Calu3 (cell line): Measurements from ENCODE around the gene ENOX2. TPM values are rescaled to one million over a fixed set of nuclear protein-coding genes. Genes with fewer than 3 reads are reported as not detected.

Source experiments
- BruUV-seq: library from RNA; stranded (reverse); fragments of 400-500 nt; replicated peaks from 2 replicates; lab custom pipeline; 2021; lab: Mats Ljungman, UMichigan
- CTCF ChIA-PET: fragments of 300-600 bp; sonication (Branson Sonifier 250); formaldehyde crosslinking; loops from one replicate; lab custom pipeline; 2022; ENCODE audit warnings: antibody characterized with exemption; lab: Charles Lee
- DNase-seq: peaks from one replicate; pipeline ENCODE4 v3.0.0; 2022
- H3K27ac Mint-ChIP-seq: one replicate; pipeline ENCODE4 v1.8.0; 2022; ENCODE audit warnings: mixed read lengths; ENCODE audit not compliant: unreplicated experiment
- H3K27me3 Mint-ChIP-seq: one replicate; pipeline ENCODE4 v1.8.0; 2022; ENCODE audit warnings: mixed read lengths; ENCODE audit not compliant: unreplicated experiment
- H3K36me3 Mint-ChIP-seq: one replicate; pipeline ENCODE4 v1.8.0; 2022; ENCODE audit warnings: mild to moderate bottlenecking, moderate library complexity, mixed read lengths; ENCODE audit not compliant: insufficient read depth, unreplicated experiment
- H3K4me1 Mint-ChIP-seq: one replicate; pipeline ENCODE4 v1.8.0; 2022; ENCODE audit warnings: mild to moderate bottlenecking, low read depth, mixed read lengths; ENCODE audit not compliant: unreplicated experiment
- H3K4me3 Mint-ChIP-seq: one replicate; pipeline ENCODE4 v1.8.0; 2022; ENCODE audit warnings: mild to moderate bottlenecking, low read depth, moderate library complexity, mixed read lengths; ENCODE audit not compliant: unreplicated experiment
- H3K9me3 Mint-ChIP-seq: one replicate; pipeline ENCODE4 v1.8.0; 2022; ENCODE audit warnings: low read depth, mixed read lengths; ENCODE audit not compliant: unreplicated experiment
- CTCF ChIP-seq: fragments of 200-600 bp; IDR thresholded peaks from one replicate; pipeline ENCODE4 v1.8.0; 2022; ENCODE audit warnings: antibody characterized with exemption; ENCODE audit not compliant: unreplicated experiment
- intact Hi-C: fragments of 100-400 bp; cut with micrococcal nuclease; formaldehyde crosslinking; loops from one replicate; pipeline ENCODE4 v1.10.0; 2022; ENCODE audit not compliant: unreplicated experiment
- total RNA-seq: library from RNA; stranded (reverse); gene quantifications from 2 replicates; pipeline ENCODE4 v1.2.3, GENCODE V29; 2022

The ENOX2 gene
- total RNA-seq, 1 experiment from 2014 or later, result 23.4 TPM

- Mint-ChIP-seq H3K27ac (no peak overlapping the region), H3K9me3 (no peaks in the 10 kb centered on the region), H3K4me1 (peaks cover 5% of the 10 kb centered on the region), H3K27me3 (no peaks in the 10 kb centered on the region), H3K36me3 (no peaks in the 10 kb centered on the region), H3K4me3 (no peak overlapping the region)
- intact Hi-C loops, result loop anchor here (10.0 kb wide), 1 partner anchor 332 kb away; no protein-coding TSS in a partner anchor
- DNase-seq, result no peak
- BruUV-seq, result no TSS peak
- CTCF ChIA-PET, result no interaction called here
- TF ChIP-seq CTCF, result no peak
Observed at GRCh38 chrX:130906776-130907175, 3.8 kb upstream of the ENOX2 start.

- intact Hi-C loops, result loop anchor here (5.0 to 10.0 kb wide), 2 partner anchors 328 to 365 kb away; no protein-coding TSS in a partner anchor
- no peak overlapping the region for H3K4me3 Mint-ChIP-seq
- H3K27ac Mint-ChIP-seq, result peak overlapping the region; percentile 76
- TSS peak; percentile 35 for BruUV-seq
- H3K9me3 Mint-ChIP-seq, result no peaks in the 10 kb centered on the region
- peaks cover 5% of the 10 kb centered on the region for H3K36me3 Mint-ChIP-seq
- no peak for TF ChIP-seq CTCF
- peaks cover 9% of the 10 kb centered on the region for H3K4me1 Mint-ChIP-seq
- DNase-seq, result no peak
- H3K27me3 Mint-ChIP-seq, result no peaks in the 10 kb centered on the region
- CTCF ChIA-PET, result no interaction called here
Observed at GRCh38 chrX:130902446-130902782, 595 bp downstream of the ENOX2 start.

GRCh38 chrX:130896802-130897501 lies 6.1 kb downstream of the ENOX2 start:
- Mint-ChIP-seq H3K36me3 (peaks cover 5% of the 10 kb centered on the region), H3K27me3 (no peaks in the 10 kb centered on the region), H3K4me1 (peaks cover 5% of the 10 kb centered on the region), H3K4me3 (no peak overlapping the region), H3K27ac (no peak overlapping the region), H3K9me3 (no peaks in the 10 kb centered on the region)
- intact Hi-C loops, result no loop called here
- TF ChIP-seq CTCF, result no peak
- no peak for DNase-seq
- BruUV-seq, result no TSS peak
- CTCF ChIA-PET, result no interaction called here

GRCh38 chrX:130896026-130896425 lies 7.0 kb downstream of the ENOX2 start:
- Mint-ChIP-seq H3K27me3 (no peaks in the 10 kb centered on the region), H3K27ac (no peak overlapping the region), H3K9me3 (no peaks in the 10 kb centered on the region), H3K36me3 (peaks cover 5% of the 10 kb centered on the region), H3K4me3 (no peak overlapping the region), H3K4me1 (no peaks in the 10 kb centered on the region)
- TF ChIP-seq CTCF, result no peak
- CTCF ChIA-PET, result no interaction called here
- no TSS peak for BruUV-seq
- intact Hi-C loops, result no loop called here
- no peak for DNase-seq
